Stimulated activated CD4-positive, alpha-beta T cell treated with anti-CD3 and anti-CD28 coated beads, Interleukin-4, amount 100 ng/mL, for 1 hour (primary cell): ENCODE measurements around the gene ZNF598.
"Not testable (repeated sequence)": the region's sequence is repeated elsewhere in the genome, so short reads cannot be mapped to it uniquely, and the experiment has no call there.

Source experiments
- DNase-seq: peaks from one replicate; pipeline ENCODE4 v3.0.0-alpha.2; 2020

Gene ZNF598

GRCh38 chr16:2027024-2028010, 17.7 kb upstream of the ZNF598 start:
- no peak for DNase-seq

DNA sequence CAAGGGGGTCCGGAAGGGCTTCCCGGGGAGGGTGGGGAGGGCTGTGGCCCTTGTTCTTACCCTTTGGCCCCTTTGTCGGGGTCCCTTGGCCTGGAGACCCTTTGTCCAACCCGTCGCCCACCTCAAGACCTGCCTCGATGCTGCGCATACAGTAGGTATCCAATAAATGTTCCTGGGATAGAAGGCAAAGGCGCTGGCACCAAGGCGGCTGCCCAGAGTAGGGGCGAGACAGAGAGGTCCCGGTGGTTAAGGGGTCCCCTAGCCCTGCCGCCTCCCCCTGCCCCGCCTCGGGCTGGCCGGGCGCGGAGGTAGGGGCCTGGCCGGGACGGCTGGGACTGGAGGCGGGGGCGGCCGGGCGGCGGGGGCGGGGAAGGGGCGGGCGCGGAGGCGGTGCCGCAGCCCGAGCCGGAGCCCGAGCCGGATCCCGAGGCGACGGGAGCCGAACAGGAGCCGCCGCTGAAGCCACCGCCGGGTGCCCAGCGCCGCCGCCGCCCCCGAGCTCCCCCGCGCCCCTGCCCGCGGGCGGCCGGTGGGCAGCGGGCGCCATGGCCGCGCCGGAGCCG, 16.9 kb upstream of the ZNF598 start, which contains the start of gene NHERF2:
TSS of gene NHERF2 (plus strand) at position 442 of the 563 bp plus-strand sequence. CDS start at position 546, 104 bp downstream.
- DNase-seq, result no peak

GRCh38 chr16:2025878-2026460, 16.3 kb upstream of the ZNF598 start:
- DNase-seq, result no peak

- no peak for DNase-seq
These were observed 15.6 kb upstream of the ZNF598 start for GRCh38 chr16:2025251-2025650.

GRCh38 chr16:2024032-2024420, 14.4 kb upstream of the ZNF598 start:
- no peak for DNase-seq

DNA sequence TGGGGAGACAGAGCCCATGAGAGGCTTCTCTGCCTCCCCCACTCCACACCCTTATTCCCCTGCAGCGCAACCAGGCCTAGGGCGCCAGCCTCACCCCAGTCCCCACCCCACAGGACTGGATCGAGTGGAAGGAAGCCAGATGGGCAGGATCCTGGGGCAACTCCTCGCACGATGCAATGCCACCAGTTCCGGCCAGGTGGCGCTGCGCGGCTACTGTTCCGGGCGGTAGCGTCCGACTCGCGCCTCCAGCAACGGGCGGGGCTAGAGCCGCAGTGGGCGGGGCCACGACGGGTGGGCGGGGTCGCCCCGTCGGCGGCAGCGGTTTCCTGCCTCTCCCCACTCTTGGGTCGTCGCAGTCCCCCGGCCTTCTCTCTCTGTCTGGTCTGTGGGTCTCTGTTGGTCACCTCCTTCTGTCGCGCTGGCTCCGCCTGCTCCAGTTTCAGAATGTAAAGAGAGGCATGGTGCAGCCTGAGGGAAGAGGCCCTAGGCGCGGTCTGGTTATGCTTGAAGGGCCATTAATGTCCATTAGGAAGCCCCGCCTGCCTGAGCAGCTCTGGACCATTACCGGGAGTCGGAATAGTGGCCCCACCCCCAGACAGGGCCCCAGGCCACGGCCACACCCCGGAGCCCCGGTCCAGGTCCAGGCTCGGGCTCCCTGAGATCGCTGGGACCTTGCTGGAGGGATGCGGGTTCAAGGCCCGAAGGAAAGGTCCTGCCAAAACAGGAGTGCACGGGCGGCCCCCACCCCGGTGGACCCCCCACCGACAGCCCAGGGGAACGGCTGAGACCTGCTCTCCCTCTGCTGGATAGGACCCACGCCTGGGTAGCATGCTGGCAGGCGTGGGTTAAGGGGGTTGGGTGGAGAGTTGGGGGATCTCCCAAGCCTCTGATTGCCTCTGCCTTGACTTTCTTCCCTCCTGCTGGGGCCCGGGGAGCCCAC, 13.7 kb upstream of the ZNF598 start:
- DNase-seq, result peak; percentile 97

DNA sequence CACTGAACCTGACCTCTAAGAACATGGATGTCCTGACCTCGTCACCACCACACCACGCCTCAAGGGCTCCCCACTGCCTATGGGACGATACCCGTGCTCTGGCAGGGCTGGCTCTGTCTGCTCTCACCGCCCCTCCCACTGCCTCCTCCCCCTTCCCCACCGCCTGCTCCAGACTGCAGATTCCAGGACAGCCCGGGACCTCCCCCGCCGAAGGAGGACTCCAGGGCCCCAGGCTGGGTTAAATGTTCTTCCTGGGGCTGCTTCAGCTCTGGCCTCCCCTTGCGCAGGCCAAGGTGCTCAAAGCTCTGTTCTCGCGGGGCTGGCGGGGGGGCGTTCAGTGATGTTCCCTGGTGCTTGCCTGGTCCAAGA, 13.1 kb upstream of the ZNF598 start:
- no peak for DNase-seq

DNA sequence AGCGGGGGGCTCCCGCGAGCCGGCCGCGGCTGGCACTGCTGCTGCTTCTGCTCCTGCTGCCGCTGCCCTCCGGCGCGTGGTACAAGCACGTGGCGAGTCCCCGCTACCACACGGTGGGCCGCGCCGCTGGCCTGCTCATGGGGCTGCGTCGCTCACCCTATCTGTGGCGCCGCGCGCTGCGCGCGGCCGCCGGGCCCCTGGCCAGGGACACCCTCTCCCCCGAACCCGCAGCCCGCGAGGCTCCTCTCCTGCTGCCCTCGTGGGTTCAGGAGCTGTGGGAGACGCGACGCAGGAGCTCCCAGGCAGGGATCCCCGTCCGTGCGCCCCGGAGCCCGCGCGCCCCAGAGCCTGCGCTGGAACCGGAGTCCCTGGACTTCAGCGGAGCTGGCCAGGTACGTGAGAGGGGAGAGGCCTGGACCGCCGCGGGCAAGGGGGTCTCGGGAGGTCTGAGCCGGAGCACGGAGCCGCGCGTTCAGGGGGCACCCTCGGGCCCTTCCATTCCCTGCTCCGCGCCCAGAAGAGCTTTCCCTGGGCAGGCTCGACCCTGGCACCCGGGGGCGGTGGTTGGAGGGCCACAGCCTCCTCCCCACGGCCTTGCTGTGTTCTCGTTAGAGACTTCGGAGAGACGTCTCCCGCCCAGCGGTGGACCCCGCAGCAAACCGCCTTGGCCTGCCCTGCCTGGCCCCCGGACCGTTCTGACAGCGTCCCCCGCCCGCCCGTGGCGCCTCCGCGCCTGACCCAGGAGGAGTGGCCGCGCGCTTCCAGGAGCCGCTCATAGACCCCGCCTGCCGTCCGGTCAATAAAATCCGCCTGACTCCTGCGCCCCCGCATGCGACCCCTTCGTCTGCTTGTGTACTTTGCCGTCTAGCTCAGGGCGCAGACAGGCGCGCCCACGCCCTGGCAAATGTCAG, 10.6 kb upstream of the ZNF598 start:
- DNase-seq, result no peak

DNA sequence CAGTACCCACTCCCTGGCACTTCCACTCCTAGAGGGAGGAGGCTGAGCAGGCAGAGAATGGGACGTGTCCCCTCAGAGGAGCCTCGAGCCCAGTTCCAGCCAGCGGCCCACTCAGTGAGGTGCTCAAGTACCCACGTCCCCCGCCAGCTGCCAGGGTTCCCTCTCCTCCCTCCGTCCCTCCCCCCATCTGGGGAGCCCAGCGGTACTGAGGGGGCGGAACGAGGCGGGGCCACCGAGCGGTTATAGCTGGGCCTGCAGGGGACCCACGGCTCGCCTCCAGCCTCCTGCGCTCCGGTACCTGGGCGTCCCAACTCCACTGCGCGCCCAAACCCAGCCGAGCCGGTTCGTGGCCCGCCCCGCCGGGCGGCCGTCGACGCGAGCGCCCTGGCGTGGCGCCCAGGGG, 9.9 kb upstream of the ZNF598 start, which contains the start of gene NPW:
TSS of gene NPW (plus strand) at position 268 of the 403 bp plus-strand sequence.
- peak; percentile 43 for DNase-seq

GRCh38 chr16:2016407-2016922, 6.8 kb upstream of the ZNF598 start:
- DNase-seq, result no peak

GRCh38 chr16:2015947-2016208, 6.3 kb upstream of the ZNF598 start:
- DNase-seq, result no peak

DNA sequence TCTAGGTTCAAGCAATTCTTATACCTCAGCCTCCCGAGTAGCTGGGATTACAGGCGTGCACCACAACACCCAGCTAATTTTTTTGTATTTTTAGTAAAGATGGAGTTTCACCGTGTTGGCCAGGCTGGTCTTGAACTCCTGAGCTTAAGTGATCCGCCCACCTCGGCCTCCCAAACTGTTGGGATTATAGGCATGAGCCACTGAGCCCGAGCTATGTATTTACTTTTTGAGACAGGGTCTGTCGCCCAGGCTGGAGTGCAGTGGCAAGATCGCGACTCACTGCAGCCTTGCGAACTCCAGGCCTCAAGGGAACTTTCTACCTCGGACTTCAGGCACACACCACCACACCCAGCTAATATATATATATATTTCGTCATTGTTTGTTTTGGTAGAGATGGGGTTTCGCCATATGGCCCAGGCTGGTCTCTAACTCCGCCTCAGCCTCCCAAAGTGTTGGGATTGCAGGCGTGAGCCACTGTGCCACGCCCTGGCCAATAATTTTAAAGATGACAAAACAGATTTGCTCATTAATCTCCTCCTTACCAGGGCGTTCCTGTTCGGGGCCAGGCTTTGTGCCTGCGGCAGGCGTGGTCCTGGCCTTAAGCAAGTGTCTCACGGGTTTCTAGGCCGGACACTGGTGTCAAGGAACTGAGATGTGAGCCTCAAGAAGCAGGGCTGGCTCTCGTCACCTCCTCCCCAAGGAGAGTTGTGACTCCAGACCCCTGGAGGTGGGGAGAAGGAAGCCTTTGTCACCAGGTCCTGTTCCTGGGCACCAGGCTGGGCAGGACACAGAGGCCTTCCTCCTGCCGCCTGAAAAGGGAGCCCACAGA, 5.7 kb upstream of the ZNF598 start:
- DNase-seq, result no peak

DNA sequence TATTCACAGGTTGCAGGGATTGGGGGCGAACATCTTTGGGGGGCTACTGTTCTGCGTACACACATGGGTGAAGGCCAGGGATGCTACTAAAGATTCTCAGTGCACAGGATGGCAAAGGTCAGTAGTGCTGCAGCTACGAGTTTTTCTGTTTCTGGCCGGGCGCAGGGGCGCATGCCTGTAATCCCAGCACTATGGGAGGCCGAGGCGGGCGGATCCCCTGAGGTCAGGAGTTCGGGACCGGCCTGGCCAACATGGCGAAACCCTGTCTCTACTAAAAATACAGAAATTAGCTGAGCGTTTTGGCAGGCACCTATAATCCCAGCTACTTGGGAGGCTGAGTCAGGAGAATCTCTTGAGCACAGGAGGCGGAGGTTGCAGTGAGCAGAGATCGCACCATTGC, 3.9 kb upstream of the ZNF598 start:
- DNase-seq, result no peak

DNA sequence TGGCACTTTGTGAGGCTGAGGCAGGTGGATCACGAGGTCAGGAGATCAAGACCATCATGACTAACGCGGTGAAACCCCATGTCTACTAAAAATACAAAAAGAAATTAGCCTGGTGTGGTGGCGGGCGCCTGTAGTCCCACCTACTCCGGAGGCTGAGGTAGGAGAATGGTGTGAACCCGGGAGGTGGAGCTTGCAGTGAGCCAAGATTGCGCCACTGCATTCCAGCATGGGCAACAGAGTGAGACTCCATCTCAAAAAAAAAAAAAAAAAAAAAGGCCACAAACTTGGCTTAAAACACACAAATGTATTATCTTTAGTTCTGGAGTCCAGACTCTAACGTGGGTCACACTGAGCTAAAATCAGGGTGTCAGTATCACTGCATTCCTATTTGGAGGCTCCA, 2.1 kb upstream of the ZNF598 start:
- DNase-seq, result not testable (repeated sequence)

GRCh38 chr16:2009164-2009711, 383 bp downstream of the ZNF598 start:
- no peak for DNase-seq

- DNase-seq, result peak; percentile 30
These were observed 924 bp downstream of the ZNF598 start for GRCh38 chr16:2008631-2009163.

DNA sequence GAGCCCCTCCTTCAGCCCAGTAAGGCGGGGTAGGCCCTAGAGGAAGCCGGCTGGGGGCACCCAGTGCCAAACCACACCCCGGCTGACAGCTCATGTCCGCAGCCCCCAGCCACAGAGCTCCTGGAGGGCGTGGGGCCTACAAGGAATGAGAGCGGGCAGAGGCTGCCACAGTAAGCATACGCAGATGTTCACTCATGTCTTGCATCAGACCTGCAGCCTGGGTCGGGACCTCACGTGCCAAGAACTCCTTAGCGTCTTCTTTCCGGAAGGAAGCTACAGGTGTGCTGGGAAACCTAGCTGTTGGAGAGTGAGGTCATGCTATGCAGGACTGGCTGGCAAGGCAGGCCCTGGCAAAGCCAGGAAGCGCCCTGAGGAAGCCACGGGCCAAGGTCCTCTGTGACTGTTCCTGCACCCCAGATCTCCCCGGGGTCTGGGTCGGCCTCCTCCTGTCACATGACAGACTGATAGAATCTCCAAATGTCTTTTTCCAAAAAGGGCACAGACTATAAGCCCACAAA, 1.6 kb downstream of the ZNF598 start:
- no peak for DNase-seq

DNA sequence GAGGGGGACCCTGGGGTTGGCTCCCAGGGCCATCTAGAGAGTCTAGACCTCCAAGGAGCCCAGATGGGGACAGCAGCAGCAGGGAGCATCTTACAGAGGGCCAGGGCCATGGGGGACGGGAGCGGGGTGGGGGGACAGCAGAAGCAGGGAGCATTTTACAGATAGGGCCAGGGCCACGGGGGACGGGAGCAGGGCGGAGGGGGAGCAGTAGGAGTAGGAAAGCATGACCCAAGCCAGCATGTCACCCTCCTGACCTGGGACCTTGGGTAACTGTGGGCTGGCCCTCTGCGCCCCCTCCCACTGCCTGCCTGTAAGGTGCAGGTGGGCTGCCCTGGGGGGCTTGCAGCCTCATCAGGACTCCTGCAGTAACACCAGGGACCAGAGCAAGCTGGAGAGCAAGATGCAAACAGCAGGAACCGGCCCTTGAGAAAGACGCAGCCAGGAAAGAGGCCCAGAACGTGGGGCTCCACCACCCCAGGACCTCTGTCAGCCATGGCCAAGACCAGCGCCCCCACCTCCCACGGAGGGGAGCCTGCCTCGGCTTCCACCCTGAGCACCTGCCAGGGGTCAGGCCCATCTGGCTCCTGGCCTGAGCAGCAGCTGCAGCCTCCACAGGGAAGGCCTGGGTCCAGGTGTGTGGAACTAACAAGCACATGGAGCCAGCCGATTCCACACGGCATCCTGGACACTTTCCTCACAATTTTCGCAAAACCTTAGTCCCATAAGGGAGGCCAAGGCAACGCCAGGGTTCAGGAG, 2.4 kb downstream of the ZNF598 start:
- no peak for DNase-seq

DNA sequence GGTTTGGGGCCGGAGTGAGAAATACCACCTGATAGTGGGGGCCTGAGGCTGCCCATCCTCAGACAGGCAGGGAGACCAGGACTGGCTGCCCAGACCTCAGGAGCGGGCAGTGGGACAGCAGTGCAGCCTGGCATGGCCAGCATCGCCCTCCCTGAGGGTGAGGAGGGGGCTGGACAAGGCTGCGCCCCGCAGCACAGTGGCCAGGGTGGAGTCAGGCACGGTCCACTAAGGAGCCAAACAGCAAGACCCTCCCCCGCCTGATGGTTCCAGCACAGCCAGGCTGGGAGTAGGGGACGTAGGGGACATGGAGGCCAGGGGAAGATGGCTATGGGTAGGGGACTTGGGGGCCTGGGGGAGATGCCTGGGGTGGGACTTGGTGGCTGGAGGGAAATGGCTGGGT, 3.3 kb downstream of the ZNF598 start:
- DNase-seq, result no peak
